Measurements from ENCODE around the gene RECK.
"Not testable (repeated sequence)": the region's sequence is repeated elsewhere in the genome, so short reads cannot be mapped to it uniquely, and the experiment has no call there.

The RECK gene
- 1.5 to 18.8 (median 5.9) reads per million in 18 experiments for total RNA-seq

- peak; percentile 87 to 89 for DNase-seq
Observed at GRCh38 chr9:36036780-36037548, at the start of gene RECK. TSS of gene RECK (plus strand) at chr9:36036913. CDS start at chr9:36036999, 86 bp downstream.

- DNase-seq = no peak
Observed at GRCh38 chr9:35990155-35990554, 46.6 kb upstream of the RECK start.

GRCh38 chr9:35993136-35993535, 43.6 kb upstream of the RECK start:
- DNase-seq = not testable (repeated sequence)

GRCh38 chr9:35993976-35994720, 42.6 kb upstream of the RECK start:
- DNase-seq = no peak

- DNase-seq = no peak
Observed at GRCh38 chr9:35994959-35995358, 41.8 kb upstream of the RECK start.

GRCh38 chr9:35996358-35996970, 40.2 kb upstream of the RECK start:
- DNase-seq = no peak

- not testable (repeated sequence) for DNase-seq
Observed at GRCh38 chr9:35997016-35997415, 39.7 kb upstream of the RECK start.

- DNase-seq = no peak
Observed at GRCh38 chr9:35998333-35998732, 38.4 kb upstream of the RECK start.

GRCh38 chr9:36005891-36006290, 30.8 kb upstream of the RECK start:
- no peak for DNase-seq

- peak; percentile 9 to 18 for DNase-seq
Observed at GRCh38 chr9:36006549-36007315, 30.0 kb upstream of the RECK start.

- no peak for DNase-seq
Observed at GRCh38 chr9:36007316-36007708, 29.4 kb upstream of the RECK start.

- no peak for DNase-seq
Observed at GRCh38 chr9:36007852-36008251, 28.9 kb upstream of the RECK start.

GRCh38 chr9:36008774-36009300, 27.9 kb upstream of the RECK start:
- DNase-seq = peak; percentile 52 to 80

GRCh38 chr9:36011379-36011778, 25.3 kb upstream of the RECK start:
- no peak for DNase-seq

GRCh38 chr9:36017278-36017677, 19.4 kb upstream of the RECK start:
- DNase-seq = no peak

GRCh38 chr9:36018129-36018528, 18.6 kb upstream of the RECK start:
- DNase-seq = no peak

- no peak for DNase-seq
Observed at GRCh38 chr9:36018891-36019720, 17.6 kb upstream of the RECK start.

- no peak for DNase-seq
Observed at GRCh38 chr9:36021968-36022367, 14.7 kb upstream of the RECK start.

- DNase-seq = peak; percentile 64 to 70
Observed at GRCh38 chr9:36023260-36024048, 13.3 kb upstream of the RECK start.

GRCh38 chr9:36025746-36026145, 11.0 kb upstream of the RECK start:
- DNase-seq = no peak

- no peak for DNase-seq
Observed at GRCh38 chr9:36029202-36029601, 7.5 kb upstream of the RECK start.

Measured in inflammatory macrophage (primary cell).